ENCODE measurements around the gene CSF3R.
"Not testable (repeated sequence)": the region's sequence is repeated elsewhere in the genome, so short reads cannot be mapped to it uniquely, and the experiment has no call there.

CSF3R gene

DNA sequence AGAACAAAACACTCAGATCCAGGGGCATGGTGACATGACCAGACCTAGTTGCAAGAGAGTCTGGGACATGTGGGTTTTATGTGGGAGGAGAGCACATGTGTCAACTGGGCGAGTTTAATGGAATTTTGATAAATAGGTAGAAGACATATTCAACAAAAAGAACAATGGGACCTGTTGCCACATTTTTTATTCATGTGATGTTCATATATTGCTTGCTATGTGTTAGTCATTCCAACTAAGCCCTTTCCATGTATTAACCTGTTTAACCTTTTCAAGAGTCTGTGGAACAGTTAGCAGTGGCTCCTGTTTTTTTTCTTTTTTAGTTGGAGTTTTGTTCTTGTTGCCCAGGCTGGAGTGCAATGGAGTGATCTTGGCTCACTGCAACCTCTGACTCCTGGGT, 30.1 kb upstream of the CSF3R start:
- DNase-seq: no peak

DNA sequence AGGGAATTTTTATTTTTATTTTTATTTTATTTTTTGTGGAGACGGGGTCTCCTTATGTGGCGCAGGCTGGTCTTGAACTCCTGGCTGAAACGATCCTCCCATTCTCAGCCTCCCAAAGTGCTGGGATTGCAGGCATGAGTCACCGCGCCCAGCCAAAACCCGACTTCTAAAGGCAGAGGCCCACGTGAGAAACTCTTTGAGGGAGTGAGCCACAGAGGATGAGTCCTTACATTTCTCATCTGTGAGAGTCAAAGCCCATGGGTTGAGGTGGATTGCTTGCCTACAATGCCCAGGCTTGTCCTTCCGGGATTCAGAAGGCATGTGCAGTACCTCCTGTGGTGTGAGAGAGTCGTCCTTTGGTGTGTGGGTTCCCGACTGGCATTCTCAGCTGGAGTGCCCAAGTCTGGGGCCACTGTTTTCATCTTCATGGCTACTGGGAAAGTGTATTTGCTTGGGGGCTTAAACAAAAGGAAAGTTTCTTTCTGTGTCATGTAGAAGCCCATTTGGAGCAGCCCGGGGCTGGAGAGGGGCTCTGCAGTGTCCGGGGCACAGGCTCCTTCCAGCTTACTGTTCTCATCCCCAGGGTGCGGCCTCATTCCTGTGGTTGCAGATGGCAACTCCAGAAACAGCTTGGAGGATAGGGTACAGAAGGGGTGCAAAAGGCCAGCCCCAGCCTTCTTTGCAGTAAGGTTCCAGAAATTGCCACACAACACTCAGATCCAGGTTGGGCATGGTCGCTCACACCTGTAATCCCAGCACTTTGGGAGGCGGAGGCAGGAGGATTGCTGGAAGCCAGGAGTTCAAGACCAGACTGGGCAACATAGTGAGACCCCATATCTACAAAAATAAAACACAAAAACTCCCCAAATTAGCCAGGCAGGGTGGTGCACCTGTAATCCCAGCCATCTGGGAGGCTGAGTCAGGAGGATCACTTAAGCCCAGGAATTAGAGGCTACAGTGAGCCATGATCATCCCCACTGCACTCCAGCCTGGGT, 29.4 kb upstream of the CSF3R start:
- no peak for DNase-seq

DNA sequence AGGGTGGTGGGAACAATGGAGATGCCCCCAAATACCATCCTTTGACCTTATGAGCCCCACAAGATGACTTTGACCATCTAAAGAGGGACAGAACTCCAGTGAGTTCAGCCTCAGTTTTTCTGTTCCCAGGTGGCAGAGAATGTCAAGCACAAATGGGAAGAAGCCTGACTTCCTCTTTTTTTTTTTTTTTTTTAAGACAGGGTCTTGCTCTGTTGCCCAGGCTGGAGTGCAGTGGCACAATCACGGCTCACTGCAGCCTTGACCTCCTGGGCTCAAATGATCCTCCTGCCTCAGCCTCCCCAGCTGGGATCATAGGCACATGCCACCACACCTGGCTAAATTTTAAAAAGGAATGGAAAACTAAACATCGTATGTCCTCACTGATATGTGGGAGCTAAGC, 28.5 kb upstream of the CSF3R start:
- not testable (repeated sequence) for DNase-seq

DNA sequence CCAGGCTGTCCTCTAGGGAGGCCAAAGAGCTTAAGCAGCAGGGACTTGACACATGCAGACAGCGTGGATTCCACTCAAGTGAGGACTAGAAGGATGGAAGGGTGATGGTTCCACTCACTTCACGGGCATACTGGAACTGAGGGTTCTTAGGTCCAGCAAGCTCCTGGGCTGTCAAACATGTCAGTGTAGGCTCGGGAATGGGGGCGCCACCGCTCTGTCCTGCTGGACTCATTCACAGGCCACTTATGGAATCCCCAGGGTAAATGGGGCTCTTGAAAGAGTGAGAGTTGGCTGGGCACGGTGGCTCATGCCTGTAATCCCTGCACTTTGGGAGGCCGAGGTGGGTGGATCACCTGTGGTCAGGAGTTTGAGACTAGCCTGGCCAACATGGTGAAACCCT, 27.7 kb upstream of the CSF3R start:
- no peak for DNase-seq

DNA sequence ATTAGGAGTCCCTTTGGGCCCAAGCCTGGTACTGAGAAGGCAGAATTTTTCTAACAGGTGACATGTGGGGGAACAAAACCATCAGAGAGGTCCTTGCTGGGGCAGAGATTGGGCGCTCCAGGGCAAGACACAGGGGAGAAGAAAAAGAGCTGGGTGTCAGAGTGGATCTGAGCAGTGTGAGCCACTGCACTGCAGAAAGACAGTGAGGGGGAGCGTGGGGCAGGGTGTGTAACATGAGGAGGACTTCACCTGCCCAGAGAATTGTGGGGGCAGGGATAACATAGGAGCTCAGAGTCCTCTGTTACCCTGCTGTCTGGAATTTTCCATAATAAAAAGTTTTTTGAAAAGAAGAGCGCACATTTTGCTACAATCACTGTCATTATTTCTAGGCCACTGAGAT, 25.5 kb upstream of the CSF3R start:
- DNase-seq: no peak

DNA sequence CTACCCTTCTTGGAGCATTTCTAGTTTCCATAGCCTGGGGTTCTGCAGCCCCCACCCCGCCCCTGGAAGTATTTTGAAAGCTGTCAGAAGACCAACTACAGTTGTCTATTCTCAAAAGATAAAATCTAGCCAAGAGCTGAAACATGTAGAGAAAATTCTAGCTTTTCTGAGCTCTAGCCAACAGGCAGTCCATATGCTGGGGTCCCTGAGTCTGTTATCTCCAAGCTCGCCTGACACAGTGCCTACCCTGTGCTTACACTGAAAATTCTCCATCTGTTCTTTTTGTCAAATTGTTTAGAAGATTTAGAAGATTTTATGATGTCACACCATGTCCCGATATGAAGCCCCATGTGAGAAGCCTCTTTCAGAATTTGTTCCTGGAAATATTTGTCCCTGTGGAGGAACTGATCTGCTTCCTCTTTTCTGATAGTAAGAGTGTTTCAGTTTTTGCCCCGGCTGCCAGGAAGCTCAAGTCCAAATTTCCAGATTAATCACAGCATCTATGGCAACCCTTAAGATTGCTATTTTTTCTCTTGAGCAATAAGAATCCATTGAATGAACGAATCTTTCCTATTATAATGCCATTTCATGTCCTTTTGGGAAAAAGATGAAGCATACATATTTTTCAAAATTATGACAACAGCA, 23.7 kb upstream of the CSF3R start:
- no peak for DNase-seq

DNA sequence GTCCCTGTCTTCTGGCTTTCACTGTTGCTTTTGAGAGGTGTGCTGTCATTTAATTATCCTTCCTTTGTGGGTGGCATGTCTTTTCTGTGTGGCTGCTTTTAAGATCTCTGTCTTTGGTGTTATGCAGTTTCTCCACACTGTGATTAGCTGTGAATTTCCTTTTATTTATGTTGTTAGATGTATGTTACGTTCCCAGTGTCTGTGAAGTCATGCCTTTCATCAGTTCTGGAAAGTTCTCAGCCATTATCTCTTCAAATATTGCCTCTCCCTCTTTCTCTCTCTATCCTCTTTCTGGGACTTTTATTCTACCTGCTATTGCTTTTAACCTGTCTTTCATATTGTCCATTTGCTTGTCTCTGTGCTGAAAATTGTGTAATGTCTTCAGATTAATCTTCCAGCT, 21.0 kb upstream of the CSF3R start:
- no peak for DNase-seq

DNA sequence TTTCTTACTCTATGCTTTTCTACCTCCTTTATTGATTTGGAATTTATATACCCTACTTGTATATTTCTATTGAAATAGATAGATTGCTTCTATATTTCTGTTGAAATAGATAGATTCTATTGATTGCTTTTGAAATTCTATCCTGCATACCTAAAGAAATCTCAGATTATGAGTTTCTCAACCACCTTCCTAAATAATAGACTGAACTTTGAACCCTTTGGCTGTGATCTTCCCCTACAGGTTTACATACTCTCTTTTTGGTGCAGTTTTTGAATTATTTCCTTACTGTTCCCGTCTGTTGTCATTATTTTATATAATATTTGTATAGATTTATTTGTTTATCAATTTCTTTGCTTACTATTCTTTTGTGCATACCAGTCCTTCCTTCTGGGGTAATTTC, 20.4 kb upstream of the CSF3R start:
- DNase-seq: no peak

DNA sequence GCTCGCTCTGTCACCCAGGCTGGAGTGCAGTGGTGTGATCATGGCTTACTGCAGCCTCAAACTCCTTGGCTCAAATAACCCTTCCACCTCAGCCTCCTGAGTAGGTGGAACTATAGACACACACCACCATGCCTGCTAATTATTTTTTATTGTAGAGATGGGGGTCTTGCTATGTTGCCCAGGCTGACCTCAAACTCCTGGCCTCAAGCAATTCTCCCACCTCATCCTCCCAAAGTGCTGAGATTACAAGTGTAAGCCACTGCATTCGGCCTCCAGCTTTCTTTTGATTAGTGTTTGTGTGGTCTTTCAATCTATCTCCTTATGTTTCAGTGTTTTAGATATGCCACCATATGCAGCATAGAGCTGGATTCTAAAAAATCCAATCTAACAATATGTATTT, 19.9 kb upstream of the CSF3R start:
- no peak for DNase-seq

DNA sequence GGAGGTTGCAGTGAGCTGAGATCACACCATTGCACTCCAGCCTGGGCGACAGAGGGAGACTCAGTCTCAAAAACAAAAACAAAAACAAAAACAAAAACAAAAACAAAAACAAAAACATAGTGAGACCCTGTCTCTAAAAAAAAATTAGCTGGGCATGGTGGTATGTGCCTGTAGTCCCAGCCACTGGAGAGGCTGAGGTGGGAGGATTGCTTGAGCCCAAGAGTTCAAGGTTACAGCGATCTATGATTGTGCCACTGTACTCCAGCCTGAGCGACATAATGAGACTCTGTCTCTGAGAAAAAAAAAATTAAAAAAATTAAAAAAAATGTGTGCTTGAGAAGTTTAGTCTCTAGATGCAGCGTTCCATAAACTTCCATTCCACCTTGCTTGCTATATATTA, 19.2 kb upstream of the CSF3R start:
- DNase-seq: not testable (repeated sequence)

DNA sequence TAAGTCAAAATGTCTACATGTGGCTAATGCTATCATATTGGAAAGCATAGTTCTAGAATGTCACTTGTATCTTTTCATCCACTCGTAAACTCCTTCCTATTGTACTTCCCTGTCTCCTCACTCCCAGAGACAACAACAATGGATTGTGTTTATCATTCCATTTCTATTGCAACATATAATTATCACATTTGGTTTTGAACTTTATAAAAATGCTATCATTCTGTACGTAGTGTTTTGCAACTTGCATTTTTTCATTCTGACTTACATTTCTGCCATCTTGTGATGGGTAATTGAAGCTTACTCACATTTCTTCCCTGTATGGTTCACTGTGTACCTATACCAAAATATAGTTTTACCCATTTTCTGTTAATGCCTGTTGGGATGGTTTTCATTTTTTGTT, 14.5 kb upstream of the CSF3R start:
- DNase-seq: no peak

DNA sequence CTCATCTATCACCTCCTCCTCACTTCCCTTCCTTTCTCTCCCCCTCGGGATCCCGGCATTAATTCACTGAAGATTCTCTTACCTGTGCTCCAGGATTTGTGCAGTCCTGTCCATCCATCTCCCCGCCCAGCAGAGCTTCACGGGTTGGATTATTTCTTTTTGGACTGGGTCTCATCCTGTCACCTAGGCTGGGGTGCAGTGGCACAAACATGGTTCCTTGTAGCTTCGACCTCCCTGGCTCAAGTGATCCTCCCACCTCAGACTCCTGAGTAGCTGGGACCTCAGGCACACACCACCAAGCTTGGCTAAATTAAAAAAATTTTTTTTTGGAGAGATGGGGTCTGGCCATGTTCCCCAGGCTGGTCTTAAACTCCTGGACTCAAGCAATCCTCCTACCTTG, 12.3 kb upstream of the CSF3R start:
- no peak for DNase-seq

DNA sequence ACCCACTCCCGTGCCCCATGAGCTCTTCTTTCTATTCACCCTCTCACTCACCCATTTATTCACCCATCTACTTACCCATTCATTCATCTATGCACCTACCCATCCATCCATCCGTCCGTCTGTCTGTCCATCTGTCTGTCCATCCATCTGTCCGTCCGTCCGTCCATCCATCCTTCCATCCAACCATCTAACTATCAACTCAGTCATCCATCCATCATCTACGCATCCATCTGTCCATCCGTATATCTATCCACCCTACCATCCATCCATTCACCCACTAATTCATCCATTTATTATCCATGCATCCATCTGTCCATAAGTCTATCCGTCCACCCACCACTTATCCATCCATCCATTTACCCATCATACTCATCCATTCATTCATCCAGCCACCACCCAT, 10.8 kb upstream of the CSF3R start:
- DNase-seq: no peak

DNA sequence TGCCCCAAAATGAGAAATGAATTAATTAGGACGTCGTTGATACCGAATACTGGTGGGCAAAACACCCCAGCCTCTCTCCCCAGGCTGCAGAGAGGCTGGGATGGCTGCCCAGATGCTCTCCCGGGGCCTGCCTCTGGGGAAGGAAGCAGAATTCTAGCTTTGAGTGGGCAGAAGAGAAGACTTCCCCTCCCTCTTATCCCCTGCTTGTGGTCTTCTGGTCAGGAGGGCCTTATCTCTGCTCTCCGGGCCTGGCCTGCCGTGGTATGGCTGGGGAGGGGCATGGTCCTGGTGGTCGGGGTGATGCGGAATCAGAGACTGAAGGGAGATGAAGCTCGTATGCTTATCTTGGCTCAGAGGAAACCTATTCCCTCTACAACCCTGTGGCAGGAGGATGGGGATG, 9.8 kb upstream of the CSF3R start:
- no peak for DNase-seq

DNA sequence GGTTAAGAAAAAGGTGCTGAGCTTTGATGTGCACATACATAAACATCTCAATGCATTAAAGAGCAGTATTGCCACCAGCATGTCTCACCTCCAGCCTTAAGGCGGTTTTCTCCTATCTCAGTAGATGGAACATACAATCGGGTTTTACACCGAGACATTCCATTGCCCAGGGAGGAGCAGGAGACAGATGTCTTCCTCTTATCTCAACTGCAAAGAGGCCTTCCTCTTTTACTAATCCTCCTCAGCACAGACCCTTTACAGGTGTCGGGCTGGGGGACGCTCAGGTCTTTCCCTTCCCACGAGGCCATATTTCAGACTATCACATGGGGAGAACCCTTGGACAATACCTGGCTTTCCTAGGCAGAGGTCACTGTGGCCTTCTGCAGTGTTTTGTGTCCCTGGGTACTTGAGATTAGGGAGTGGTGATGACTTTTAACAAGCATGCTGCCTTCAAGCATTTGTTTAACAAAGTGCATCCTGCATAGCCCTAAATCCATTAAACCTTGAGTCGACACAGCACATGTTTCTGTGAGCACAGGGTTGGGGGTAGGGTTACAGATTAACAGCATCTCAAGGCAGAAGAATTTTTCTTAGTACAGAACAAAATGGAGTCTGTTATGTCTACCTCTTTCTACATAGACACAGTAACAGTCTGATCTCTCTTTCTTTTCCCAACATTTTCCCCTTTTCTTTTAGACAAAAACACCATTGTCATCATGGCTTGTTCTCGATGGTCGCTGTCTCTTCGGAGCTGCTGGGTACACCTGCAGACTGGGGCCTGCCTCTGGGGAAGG, 6.7 kb upstream of the CSF3R start:
- not testable (repeated sequence) for DNase-seq

DNA sequence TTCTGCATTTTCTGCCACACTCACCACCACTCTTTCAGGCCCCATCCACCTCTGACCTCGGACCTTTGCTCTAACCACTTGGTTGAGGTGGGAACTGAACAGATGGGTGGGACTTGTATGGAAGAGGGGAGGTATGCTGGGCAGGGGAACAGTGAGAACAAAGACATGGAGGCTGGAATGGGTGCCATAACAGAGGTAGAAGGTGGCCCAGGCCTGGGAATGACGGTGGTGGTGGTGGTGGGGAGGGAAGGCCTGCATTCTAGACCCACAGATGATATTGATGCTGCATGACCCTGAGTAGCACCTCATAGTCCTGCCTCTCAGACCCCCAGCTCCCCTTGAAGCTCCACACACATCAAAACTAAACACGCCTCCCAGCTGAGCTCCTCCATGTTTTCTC, 5.2 kb upstream of the CSF3R start:
- DNase-seq: no peak

DNA sequence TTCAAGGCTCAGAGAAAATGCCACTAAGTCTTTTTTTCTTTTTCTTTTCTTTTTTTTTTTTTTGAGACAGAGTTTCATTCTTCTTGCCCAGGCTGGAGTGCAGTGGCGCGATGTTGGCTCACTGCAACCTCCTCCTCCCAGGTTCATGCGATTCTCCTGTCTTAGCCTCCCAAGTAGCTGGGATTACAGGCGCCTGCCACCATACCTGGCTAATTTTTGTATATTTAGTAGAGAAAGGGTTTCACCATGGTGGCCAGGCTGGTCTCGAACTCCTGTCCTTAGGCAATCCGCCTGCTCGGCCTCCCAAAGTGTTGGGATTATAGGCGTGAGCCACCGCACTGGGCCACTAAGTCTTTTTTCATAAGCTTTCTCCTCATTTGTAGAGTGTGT, 4.6 kb upstream of the CSF3R start:
- DNase-seq: not testable (repeated sequence)

DNA sequence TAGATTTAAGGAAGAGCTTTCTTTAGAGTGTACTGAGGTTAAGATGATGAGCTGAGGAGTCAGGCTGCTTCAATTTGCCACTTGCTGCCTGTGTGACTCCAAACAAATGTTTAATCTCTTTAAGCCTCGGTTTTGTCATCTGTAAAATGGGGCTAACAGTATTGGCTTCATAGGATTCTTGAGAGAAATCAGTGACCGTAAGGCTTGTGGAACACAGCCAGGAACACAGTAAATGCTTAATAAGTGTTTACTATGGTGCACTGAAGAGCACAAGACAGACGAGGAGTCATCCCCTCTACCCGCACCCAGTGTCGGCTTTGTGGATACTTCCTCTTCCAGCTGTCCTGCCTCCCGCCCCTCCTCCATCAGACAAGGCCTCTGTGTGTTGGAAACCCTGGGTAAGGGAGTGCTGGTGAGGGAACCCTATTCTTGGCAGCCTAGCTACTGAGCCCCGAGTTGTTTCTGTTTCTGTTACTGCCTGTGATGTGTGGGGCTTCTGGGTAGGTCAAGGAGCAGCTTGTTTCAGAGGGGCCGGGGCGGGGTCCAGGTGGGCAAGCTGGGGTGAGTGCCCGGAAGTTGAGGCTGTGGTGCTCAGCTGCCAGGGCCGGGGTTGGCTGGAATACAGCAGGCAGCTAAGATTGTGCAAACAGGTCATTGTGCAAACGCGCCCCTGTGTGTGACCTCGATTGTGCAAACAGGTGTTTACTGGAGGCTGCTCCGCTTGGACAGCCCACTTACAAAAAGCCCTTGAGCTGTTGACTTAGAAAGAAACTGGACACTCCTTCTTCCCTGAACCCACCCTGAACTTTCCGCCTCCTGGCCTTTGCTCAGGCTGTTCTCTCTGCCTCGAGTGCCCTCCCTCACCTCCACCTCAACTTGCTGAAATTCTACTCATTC, 4.0 kb upstream of the CSF3R start:
- peak; percentile 19 for DNase-seq

DNA sequence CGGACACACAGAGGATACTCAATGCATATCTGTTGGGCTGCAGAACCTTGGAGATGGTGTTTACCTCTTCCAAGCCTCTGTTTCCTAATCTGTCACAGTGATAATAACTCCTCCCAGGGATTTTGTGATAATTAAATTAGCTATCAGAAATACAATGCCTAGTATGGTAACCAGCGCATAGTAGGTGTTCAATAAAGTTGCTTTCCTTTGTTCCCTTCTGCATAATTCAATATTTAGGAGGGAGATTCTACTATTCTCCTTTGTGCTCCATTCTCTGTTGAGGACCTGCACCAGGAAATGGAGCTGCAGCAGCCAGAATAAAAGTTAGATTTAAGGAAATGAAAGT, 3.4 kb upstream of the CSF3R start:
- DNase-seq: no peak

DNA sequence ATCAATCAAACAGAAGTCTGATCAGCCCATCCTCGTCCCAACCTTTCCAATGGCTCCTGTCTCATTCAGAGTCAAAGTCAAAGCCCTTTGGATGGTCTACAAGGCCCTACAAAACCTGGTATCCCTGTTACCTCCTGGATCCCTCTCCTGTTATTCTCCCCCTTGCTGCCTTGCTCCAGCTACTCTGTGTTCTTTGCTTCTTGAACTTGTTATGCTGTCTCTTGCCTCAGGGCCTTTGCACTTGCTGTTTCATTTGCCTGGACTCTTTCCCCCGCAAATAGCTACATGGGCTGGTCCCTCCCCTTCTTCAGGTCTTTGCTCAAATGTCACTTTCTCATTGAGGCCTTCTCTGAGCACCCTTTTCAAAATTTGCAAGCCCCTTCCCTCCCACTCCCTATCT, 1.4 kb upstream of the CSF3R start:
- DNase-seq: no peak

DNA sequence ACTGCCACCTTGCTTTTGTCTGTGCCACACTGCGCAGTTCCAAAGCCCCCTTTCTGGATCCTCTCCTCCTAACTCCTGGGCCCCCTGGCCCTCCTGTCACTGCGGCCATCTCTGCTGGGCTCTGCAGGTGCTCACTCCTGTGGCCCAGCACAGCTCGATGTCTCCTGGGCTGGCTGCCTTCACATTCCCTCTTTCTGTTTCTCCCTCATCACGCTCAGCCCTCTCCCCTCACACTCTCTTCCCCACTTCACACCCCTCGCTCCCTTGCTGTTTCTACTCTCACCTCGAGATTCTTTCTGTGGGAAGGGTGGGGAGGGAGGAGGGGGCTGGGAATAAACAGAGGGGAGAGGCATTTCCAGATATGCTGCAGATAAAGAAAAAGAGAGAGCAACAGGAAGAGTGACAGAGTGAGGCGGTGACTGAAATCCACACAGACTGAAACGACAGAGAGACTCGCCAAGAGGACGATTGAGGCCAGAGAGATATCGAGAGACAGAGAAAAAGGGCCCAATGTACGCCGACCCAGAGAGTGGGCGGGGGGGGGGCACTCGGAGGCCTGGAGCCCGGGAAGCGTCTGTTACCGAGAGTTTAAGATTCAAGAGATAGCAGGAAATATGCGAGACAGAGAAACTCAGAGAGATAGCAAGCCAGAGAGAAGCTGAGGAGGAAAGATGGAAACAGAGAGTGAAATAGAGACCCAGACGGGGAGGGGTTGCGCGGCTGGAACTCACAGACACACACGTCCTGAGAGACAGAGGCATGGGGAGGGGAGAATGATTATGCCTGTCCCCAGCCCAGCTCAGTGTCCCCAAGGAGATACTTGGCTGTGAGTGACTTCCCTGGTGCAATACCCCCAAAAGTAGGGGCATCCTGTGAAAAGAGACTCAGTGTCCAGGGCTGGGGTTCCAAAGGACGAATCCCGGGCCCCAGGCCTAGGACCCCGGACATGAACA, 666 bp downstream of the CSF3R start:
- DNase-seq: no peak

DNA sequence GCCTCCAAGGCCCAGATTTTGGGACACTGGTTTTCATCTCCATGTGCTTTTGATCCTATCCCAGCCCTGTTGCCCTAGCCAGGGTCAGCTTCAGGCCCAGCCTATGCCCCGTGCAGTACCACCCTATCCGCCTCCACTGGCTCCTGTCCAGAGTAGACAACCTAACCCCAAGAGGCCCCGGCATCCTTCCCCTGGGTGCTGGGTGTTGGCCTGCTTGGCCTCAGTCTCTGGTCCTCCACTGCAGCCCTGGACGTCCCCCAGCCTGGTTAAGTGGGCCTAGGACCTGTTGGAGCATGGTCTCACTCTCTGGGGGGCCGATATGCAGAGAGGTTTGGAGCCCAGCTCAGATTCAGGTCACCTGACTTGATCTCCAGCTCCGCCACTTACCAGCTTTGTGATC, 1.6 kb downstream of the CSF3R start:
- no peak for DNase-seq

All from NCI-H748 treated with DMSO at 0.1 percent for 48 hours (cell line).